WTC11 (cell line): Measurements from ENCODE around the gene BCLAF1.

Source experiments
- ESRRA ChIP-seq: sonication (generic); formaldehyde crosslinking; IDR thresholded peaks from 2 replicates; pipeline ENCODE4 v1.8.1; 2022; ENCODE audit warnings: mild to moderate bottlenecking, missing genetic modification reagents, borderline replicate concordance
- PRRX2 ChIP-seq: fragments of 250-450 bp; sonication (Bioruptor Pico); IDR thresholded peaks from 2 replicates; pipeline ENCODE4 v1.8.0; 2021; ENCODE audit warnings: mild to moderate bottlenecking
- TP53 ChIP-seq: sonication (generic); formaldehyde crosslinking; IDR thresholded peaks from 2 replicates; pipeline ENCODE4 v1.8.1; 2023; ENCODE audit warnings: mild to moderate bottlenecking, missing genetic modification reagents
- TF ChIP-seq, protein P1 (sequence below): sonication (generic); formaldehyde crosslinking; conservative IDR thresholded peaks from 2 replicates; pipeline ENCODE4 v1.8.1; 2023; ENCODE audit warnings: mild to moderate bottlenecking, low read depth, missing genetic modification reagents, moderate library complexity
- TF ChIP-seq, protein P2 (sequence below): fragments of 200-600 bp; IDR thresholded peaks from 2 replicates; pipeline ENCODE4 v1.8.0; 2022; ENCODE audit warnings: antibody characterized with exemption

DNA sequence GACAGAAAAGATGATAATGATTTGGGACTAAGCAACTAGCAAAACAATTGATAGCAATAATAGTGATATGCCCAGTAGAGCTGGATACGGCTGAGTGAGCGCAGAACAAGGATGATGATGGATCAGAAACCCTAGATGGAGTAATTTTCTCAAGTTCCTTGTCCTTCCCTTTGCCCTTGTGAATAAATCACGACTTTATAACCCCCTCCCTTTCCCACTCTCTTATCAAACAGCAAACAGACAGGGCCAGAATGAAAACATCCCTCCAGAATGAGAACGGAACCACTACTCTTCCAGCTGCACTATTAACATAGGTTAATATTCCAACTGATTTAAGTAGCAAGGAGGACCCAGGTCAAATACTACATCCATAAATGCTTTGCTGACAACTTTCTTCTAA is 38.3 kb downstream of the BCLAF1 start:
- TF ChIP-seq, protein P1, sequence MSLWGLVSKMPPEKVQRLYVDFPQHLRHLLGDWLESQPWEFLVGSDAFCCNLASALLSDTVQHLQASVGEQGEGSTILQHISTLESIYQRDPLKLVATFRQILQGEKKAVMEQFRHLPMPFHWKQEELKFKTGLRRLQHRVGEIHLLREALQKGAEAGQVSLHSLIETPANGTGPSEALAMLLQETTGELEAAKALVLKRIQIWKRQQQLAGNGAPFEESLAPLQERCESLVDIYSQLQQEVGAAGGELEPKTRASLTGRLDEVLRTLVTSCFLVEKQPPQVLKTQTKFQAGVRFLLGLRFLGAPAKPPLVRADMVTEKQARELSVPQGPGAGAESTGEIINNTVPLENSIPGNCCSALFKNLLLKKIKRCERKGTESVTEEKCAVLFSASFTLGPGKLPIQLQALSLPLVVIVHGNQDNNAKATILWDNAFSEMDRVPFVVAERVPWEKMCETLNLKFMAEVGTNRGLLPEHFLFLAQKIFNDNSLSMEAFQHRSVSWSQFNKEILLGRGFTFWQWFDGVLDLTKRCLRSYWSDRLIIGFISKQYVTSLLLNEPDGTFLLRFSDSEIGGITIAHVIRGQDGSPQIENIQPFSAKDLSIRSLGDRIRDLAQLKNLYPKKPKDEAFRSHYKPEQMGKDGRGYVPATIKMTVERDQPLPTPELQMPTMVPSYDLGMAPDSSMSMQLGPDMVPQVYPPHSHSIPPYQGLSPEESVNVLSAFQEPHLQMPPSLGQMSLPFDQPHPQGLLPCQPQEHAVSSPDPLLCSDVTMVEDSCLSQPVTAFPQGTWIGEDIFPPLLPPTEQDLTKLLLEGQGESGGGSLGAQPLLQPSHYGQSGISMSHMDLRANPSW: no peak
- no peak for TF ChIP-seq ESRRA
- no peak for TF ChIP-seq TP53 (CRISPR knock-in tag)
- TF ChIP-seq, protein P2, sequence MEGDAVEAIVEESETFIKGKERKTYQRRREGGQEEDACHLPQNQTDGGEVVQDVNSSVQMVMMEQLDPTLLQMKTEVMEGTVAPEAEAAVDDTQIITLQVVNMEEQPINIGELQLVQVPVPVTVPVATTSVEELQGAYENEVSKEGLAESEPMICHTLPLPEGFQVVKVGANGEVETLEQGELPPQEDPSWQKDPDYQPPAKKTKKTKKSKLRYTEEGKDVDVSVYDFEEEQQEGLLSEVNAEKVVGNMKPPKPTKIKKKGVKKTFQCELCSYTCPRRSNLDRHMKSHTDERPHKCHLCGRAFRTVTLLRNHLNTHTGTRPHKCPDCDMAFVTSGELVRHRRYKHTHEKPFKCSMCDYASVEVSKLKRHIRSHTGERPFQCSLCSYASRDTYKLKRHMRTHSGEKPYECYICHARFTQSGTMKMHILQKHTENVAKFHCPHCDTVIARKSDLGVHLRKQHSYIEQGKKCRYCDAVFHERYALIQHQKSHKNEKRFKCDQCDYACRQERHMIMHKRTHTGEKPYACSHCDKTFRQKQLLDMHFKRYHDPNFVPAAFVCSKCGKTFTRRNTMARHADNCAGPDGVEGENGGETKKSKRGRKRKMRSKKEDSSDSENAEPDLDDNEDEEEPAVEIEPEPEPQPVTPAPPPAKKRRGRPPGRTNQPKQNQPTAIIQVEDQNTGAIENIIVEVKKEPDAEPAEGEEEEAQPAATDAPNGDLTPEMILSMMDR: no peak
- TF ChIP-seq PRRX2 (CRISPR knock-in tag): no peak
